Measurements from ENCODE around the gene MYLK2. TPM values are rescaled to one million over a fixed set of nuclear protein-coding genes. Genes with fewer than 3 reads are reported as not detected.
A peak's percentile ranks its signal among the peaks of the same experiment; 100 is the strongest.

The MYLK2 gene
- total RNA-seq, 1 experiment from 2014 or later = 0.74 TPM

- Histone ChIP-seq H2AK5ac (ENCODE audit: insufficient read length, low read length) (no peak overlapping the region), H2BK5ac (ENCODE audit: insufficient read length, low read length) (no peak overlapping the region), H3K9me3 (ENCODE audit: control insufficient read depth, low read depth, low read length) (no peaks in the 10 kb centered on the region), H4K20me1 (ENCODE audit: control insufficient read depth, insufficient read depth, insufficient read length) (no peaks in the 10 kb centered on the region), H2BK120ac (ENCODE audit: low read depth, low read length, poor library complexity, severe bottlenecking) (no peak overlapping the region), H4K8ac (replicated peaks; ENCODE audit: insufficient read length, low read depth, low read length) (no peak overlapping the region), H4K91ac (ENCODE audit: insufficient read length, low read depth, low read length) (no peak overlapping the region), H2AFZ (ENCODE audit: low read length) (no peak overlapping the region), H3K4me1 (ENCODE audit: insufficient read depth, low read length) (no peaks in the 10 kb centered on the region; the same call in 1 of the 2 replicates), H3K9ac (ENCODE audit: extremely low read depth, insufficient read length, low read length) (no peak overlapping the region), H3K14ac (ENCODE audit: insufficient read depth, low read length) (no peak overlapping the region), H4K5ac (ENCODE audit: insufficient read length, low read depth, low read length) (no peak overlapping the region), H3K56ac (ENCODE audit: insufficient read length, low read depth, low read length) (no peak overlapping the region), H3K23ac (ENCODE audit: insufficient read length, low read depth, low read length) (no peak overlapping the region), H3K18ac (ENCODE audit: insufficient read length, low read depth, low read length) (no peak overlapping the region), H2BK12ac (ENCODE audit: insufficient read length, low read depth, low read length) (no peak overlapping the region), H3T11ph (ENCODE audit: low read length) (no peak overlapping the region), H3K79me1 (ENCODE audit: insufficient read depth, low read depth, low read length, poor library complexity, severe bottlenecking) (no peaks in the 10 kb centered on the region), H3K4ac (ENCODE audit: low read depth, low read length) (no peak overlapping the region), H3K27me3 (ENCODE audit: insufficient read depth, low read length) (no peaks in the 10 kb centered on the region), H2BK20ac (ENCODE audit: low read depth, low read length, poor library complexity, severe bottlenecking) (no peak overlapping the region), H3K4me2 (ENCODE audit: insufficient read depth, insufficient read length, low read length) (no peak overlapping the region), H3K27ac (ENCODE audit: insufficient read length, low read depth, low read length) (no peak overlapping the region), H3K23me2 (ENCODE audit: insufficient read length, low read depth, low read length, poor library complexity, severe bottlenecking) (no peaks in the 10 kb centered on the region), H2BK15ac (ENCODE audit: low read depth, low read length) (no peak overlapping the region), H3K79me2 (ENCODE audit: insufficient read depth, low read length) (no peaks in the 10 kb centered on the region)
- H3K36me3 Mint-ChIP-seq (ENCODE audit: insufficient read depth in 1 of 3, low read depth in 3 of 3) = no peaks in the 10 kb centered on the region
- peak; percentile 94 for DNase-seq
- H3K27ac Mint-ChIP-seq = no peak overlapping the region
- no peak overlapping the region for H3K4me3 Mint-ChIP-seq
- peaks cover 21 to 23% of the 10 kb centered on the region in 2 experiments for H3K4me1 Mint-ChIP-seq
- no peaks in the 10 kb centered on the region for H3K9me3 Mint-ChIP-seq
- peak; percentile 98 for TF ChIP-seq CTCF (conservative IDR thresholded peaks at IDR 0.05)
- no CpG with 5 or more reads among the region's 14 CpGs for WGBS (ENCODE audit: extremely low coverage, insufficient read length, low lambda C conversion rate)
- peaks cover 2% of the 10 kb centered on the region for H3K27me3 Mint-ChIP-seq (ENCODE audit: low read depth)
Measured at GRCh38 chr20:31833130-31833930, 14.2 kb downstream of the MYLK2 start.

Measured in H9 (cell line).